Measurements from ENCODE around the gene NOXA1.
"Not testable (repeated sequence)": the region's sequence is repeated elsewhere in the genome, so short reads cannot be mapped to it uniquely, and the experiment has no call there.

The NOXA1 gene

DNA sequence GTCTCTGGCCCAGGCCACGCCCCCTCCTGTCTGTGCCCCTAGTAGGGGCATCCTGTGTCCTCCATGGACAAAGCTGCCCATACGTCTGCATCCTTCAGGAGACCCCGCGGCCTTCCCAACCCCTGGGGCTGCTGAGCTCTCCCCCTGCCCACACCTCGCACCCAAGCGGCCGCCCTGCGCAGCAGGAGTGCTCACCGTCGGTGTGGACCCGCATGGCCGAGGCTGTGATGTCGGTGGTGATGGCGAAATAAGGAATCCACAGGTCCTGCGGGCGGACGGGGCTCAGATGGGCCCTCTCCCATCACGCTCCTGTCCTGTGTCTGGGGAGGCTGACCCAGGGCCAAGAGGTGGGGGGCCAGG, 40.7 kb downstream of the NOXA1 start:
- TF ChIP-seq TAF1 (IDR thresholded peaks at IDR 0.05; ENCODE audit: low read depth, low read length): no peak
- TF ChIP-seq PAX5 (IDR thresholded peaks at IDR 0.05; ENCODE audit: insufficient read depth, low read length, severe bottlenecking): no peak
- no peak for TF ChIP-seq SPI1 (IDR thresholded peaks at IDR 0.05; ENCODE audit: low read depth, low read length)
- TF ChIP-seq POLR2A (IDR thresholded peaks at IDR 0.05; ENCODE audit: low read depth, low read length): no peak
- no peak for TF ChIP-seq POLR2AphosphoS5 (IDR thresholded peaks at IDR 0.05; ENCODE audit: low read depth, low read length)
- no peak for TF ChIP-seq POU2F2 (IDR thresholded peaks at IDR 0.05; ENCODE audit: low read depth, low read length)
- DNase-seq (ENCODE audit: insufficient read length, low spot score) (no peak), FAIRE-seq (no peak)

DNA sequence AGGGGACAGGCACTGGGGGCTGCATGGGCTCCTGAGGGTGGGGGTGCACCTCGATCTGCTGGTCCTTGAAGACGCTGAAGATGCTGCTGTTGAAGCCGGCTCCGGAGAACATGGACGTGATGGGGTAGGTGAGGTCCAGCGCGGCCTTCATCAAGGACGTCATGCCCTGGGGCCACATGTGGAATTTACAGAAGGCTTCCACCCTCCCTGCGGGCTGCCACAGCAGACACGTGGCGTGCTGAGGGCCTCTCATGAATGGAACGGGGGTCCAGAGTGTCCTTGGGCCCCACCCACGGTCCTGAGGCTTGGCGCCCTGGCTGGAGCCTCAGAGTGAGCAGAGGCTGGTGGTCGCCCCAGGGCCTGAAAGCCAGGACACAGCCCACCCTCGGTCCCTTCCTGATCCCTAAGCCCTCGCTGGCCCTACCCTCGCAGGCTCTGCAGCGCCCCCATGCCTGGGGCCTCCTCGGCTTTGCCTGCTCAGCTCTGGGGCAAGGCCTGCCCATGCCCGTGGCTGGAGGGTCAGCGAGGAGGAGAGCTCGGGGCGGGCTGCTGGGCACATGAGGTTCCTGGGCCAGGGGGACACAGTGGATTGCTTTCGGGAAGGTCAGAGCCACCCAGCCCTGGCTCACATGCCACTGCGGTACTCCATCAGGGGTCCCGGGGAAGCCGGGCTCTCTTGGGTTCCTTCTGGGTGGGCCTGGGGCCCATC, 41.3 kb downstream of the NOXA1 start:
- no peak for DNase-seq (ENCODE audit: insufficient read length, low spot score)
- no peak for FAIRE-seq
- no peak for TF ChIP-seq TAF1 (IDR thresholded peaks at IDR 0.05; ENCODE audit: low read depth, low read length)
- TF ChIP-seq PAX5 (IDR thresholded peaks at IDR 0.05; ENCODE audit: insufficient read depth, low read length, severe bottlenecking): no peak
- TF ChIP-seq POU2F2 (IDR thresholded peaks at IDR 0.05; ENCODE audit: low read depth, low read length): no peak
- no peak for TF ChIP-seq SPI1 (IDR thresholded peaks at IDR 0.05; ENCODE audit: low read depth, low read length)
- TF ChIP-seq POLR2A (IDR thresholded peaks at IDR 0.05; ENCODE audit: low read depth, low read length): no peak
- TF ChIP-seq POLR2AphosphoS5 (IDR thresholded peaks at IDR 0.05; ENCODE audit: low read depth, low read length): no peak

DNA sequence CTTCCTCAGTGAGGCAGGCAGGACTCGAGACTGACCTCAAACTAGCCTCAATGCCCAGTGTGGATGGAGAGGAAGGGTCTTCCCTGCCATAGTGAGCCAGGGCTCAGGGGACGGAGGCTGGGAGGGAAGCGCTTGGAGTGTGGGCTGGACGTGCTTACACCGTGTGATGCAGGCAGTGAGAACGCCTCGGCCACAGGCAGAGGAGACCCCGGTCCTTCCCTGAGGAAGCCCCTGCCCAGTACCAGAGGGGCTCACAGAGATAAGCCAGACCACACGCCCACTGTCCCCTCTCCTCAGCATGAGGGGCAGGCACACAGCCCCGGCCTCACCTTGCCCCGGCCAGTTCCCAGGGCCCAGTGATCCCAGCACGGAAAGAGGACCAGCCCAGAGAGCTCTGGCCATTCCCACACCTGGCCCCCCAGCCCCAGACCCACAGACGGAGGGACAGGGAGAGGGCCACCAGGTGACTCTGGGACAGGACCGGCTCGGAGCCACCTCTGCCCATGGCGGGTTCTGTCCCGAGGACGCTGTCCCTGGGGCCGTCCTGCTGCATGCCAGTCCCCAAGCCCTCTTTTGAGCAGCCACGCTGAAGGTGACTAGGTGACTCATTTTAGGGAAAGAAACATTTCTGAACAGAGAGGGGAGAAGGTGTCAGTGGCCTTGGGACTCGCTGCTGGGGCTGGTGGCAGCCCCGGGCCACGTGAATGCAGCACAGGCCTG, 42.0 kb downstream of the NOXA1 start:
- no peak for TF ChIP-seq POU2F2 (IDR thresholded peaks at IDR 0.05; ENCODE audit: low read depth, low read length)
- no peak for TF ChIP-seq TAF1 (IDR thresholded peaks at IDR 0.05; ENCODE audit: low read depth, low read length)
- no peak for TF ChIP-seq POLR2AphosphoS5 (IDR thresholded peaks at IDR 0.05; ENCODE audit: low read depth, low read length)
- TF ChIP-seq POLR2A (IDR thresholded peaks at IDR 0.05; ENCODE audit: low read depth, low read length): no peak
- TF ChIP-seq SPI1 (IDR thresholded peaks at IDR 0.05; ENCODE audit: low read depth, low read length): no peak
- no peak for TF ChIP-seq PAX5 (IDR thresholded peaks at IDR 0.05; ENCODE audit: insufficient read depth, low read length, severe bottlenecking)
- FAIRE-seq (no peak), DNase-seq (ENCODE audit: insufficient read length, low spot score) (no peak)

DNA sequence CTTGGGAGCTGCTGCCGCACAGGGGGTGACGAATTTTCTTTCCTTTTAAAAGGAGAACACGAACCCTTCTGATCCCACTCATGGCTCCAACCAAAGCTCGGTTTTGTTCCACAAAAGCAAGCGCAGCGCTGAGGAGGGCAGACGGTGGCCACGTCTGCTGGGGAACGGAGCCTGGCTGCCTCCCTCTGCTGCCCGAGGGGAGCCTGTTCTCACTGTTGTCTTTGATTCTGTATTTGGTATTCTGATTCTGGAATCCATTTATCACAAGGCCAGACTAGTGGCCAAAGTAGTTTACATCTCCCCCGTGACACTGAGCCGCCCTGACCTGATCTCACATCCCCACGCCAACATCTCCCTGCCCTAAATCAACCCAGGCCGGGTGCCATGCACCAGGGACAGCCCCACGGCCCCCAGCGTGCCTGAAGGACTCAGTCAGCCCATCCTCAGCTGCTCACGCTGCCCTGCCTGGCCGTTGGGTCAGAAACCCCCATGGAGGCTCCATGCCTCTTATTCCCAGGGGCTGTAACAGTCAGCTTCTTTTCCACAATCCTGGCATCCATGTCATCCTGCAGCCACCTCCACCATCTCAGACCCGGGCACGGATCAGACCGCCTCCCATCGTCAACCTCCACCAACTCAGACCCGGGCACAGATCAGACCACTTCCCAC, 42.7 kb downstream of the NOXA1 start:
- TF ChIP-seq POLR2AphosphoS5 (IDR thresholded peaks at IDR 0.05; ENCODE audit: low read depth, low read length) (no peak), POU2F2 (IDR thresholded peaks at IDR 0.05; ENCODE audit: low read depth, low read length) (no peak), SPI1 (IDR thresholded peaks at IDR 0.05; ENCODE audit: low read depth, low read length) (no peak), POLR2A (IDR thresholded peaks at IDR 0.05; ENCODE audit: low read depth, low read length) (no peak)
- DNase-seq (ENCODE audit: insufficient read length, low spot score) (no peak), FAIRE-seq (no peak)

DNA sequence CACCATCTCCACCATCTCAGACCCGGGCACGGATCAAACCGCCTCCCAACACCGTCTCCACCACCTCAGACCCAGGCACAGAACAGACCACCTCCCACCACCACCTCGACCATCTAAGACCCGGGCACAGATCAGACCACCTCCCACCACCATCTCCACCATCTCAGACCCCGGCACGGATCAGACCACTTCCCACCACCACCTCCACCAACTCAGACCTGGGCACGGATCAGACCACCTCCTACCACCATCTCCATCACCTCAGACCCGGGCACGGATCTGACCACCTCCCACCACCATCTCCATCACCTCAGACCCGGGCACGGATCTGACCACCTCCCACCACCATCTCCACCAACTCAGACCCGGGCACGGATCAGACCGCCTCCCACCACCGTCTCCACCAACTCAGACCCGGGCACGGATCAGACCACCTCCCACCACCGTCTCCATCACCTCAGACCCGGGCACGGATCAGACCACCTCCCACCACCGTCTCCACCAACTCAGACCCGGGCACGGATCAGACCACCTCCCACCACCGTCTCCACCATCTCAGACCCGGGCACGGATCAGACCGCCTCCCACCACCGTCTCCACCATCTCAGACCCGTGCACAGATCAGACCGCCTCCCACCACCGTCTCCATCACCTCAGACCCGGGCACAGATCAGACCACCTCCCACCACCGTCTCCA, 43.3 kb downstream of the NOXA1 start:
- DNase-seq (ENCODE audit: insufficient read length, low spot score); FAIRE-seq: not testable (repeated sequence)

DNA sequence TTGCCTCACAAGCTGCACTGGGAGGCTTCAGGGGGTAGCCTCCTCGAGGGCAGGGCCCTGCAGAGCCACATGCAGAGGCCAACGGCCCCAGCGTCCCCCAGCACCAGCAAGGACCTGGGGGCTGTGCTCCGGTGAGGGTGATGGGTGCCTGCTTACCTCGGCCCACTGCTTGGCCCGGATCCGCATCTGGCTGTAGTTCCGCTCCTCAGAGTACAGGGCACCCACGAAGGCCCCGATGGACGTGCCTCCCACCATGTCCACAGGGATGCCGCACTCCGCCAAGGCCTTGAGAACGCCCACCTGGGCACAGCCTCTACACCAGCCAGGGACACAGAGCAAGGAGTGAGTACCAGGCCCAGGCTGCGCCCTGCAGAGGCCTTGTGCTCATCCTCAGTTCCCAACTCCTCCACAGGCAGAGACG, 44.0 kb downstream of the NOXA1 start:
- no peak for FAIRE-seq
- TF ChIP-seq SPI1 (IDR thresholded peaks at IDR 0.05; ENCODE audit: low read depth, low read length) (no peak), POLR2A (IDR thresholded peaks at IDR 0.05; ENCODE audit: low read depth, low read length) (no peak), TAF1 (IDR thresholded peaks at IDR 0.05; ENCODE audit: low read depth, low read length) (no peak), POLR2AphosphoS5 (IDR thresholded peaks at IDR 0.05; ENCODE audit: low read depth, low read length) (no peak), POU2F2 (IDR thresholded peaks at IDR 0.05; ENCODE audit: low read depth, low read length) (no peak)
- no peak for DNase-seq (ENCODE audit: insufficient read length, low spot score)

DNA sequence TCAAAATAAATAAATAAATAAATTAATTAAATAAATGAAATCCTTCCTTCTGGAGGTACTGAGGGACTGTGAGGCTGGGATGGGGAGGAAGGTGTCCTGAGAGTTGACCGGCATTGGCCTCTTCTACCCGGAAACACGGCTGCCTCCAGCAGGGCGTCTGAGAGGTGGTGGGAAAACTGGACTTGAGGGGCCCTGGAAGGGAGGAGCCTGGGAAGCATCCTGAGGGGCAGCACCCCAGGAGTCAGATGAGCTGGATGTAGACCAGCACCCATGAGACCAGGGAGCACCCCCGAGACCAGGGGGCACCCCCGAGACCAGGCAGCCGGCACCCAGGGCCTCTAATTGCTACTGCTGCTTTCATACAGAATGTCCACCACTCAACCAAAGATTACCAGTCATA, 44.7 kb downstream of the NOXA1 start:
- FAIRE-seq (no peak), DNase-seq (ENCODE audit: insufficient read length, low spot score) (no peak)
- TF ChIP-seq POLR2A (IDR thresholded peaks at IDR 0.05; ENCODE audit: low read depth, low read length) (no peak), PAX5 (IDR thresholded peaks at IDR 0.05; ENCODE audit: insufficient read depth, low read length, severe bottlenecking) (no peak), SPI1 (IDR thresholded peaks at IDR 0.05; ENCODE audit: low read depth, low read length) (no peak), POU2F2 (IDR thresholded peaks at IDR 0.05; ENCODE audit: low read depth, low read length) (no peak), POLR2AphosphoS5 (IDR thresholded peaks at IDR 0.05; ENCODE audit: low read depth, low read length) (no peak), TAF1 (IDR thresholded peaks at IDR 0.05; ENCODE audit: low read depth, low read length) (no peak)

DNA sequence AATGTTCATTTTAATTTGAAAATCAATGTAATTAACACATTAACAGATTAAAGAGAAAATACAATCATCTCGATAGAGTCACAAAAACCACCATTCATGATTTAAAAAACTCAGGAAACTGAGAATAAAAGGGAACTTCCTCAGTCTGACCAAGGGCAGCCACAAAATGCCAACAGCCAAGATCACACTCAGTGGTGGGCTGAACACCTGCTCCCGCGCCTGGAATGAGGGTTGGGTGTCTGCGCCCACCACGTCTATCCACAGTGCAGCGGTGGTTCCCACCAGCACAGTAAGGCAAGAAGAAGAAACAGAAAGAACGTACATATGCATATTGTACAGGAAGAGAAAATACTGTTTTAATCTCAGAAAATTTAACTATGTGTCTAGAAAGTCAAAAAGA, 47.6 kb downstream of the NOXA1 start:
- TF ChIP-seq POU2F2 (IDR thresholded peaks at IDR 0.05; ENCODE audit: low read depth, low read length) (no peak), TAF1 (IDR thresholded peaks at IDR 0.05; ENCODE audit: low read depth, low read length) (no peak), SPI1 (IDR thresholded peaks at IDR 0.05; ENCODE audit: low read depth, low read length) (no peak), POLR2AphosphoS5 (IDR thresholded peaks at IDR 0.05; ENCODE audit: low read depth, low read length) (no peak), POLR2A (IDR thresholded peaks at IDR 0.05; ENCODE audit: low read depth, low read length) (no peak), PAX5 (IDR thresholded peaks at IDR 0.05; ENCODE audit: insufficient read depth, low read length, severe bottlenecking) (no peak)
- peak; percentile 35 for FAIRE-seq
- DNase-seq (ENCODE audit: insufficient read length, low spot score): no peak

DNA sequence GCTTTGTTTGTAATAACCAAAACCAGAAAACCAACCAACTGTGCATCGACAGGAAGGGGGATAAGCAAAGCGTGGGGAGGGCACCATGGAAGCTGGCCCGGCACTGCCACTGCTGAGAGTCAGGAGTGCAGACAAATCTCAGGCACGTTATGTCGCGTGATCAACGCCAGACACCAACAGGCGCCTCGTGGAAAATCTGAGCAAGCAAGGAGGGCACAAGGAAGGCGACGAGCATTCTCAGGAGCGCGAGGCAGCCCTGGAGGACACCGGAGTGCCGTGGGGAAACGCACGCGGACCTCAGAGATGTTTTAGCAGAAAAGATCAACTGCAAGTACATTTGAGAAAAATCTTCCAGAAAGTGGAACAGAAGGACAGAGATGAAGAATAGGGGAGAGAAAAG, 51.1 kb downstream of the NOXA1 start:
- no peak for DNase-seq (ENCODE audit: insufficient read length, low spot score)
- TF ChIP-seq POU2F2 (IDR thresholded peaks at IDR 0.05; ENCODE audit: low read depth, low read length) (no peak), PAX5 (IDR thresholded peaks at IDR 0.05; ENCODE audit: insufficient read depth, low read length, severe bottlenecking) (no peak), TAF1 (IDR thresholded peaks at IDR 0.05; ENCODE audit: low read depth, low read length) (no peak)
- FAIRE-seq: no peak

Measured in GM12891 (cell line).